ENCODE results near the gene PPIL4. TPM values are rescaled to one million over a fixed set of nuclear protein-coding genes. Genes with fewer than 3 reads are reported as not detected.

Gene PPIL4
- total RNA-seq, 1 donor, result 46.0 TPM

GRCh38 chr6:149476789-149477455, 68.9 kb downstream of the PPIL4 start:
- no peak for DNase-seq (ENCODE audit: low read depth)

GRCh38 chr6:149474108-149474935, 71.5 kb downstream of the PPIL4 start:
- DNase-seq (ENCODE audit: low read depth), result no peak
- TF ChIP-seq CTCF (IDR thresholded peaks at IDR 0.05; ENCODE audit: insufficient read depth, low read length), result no peak

More at GRCh38 chr6:149476789-149477455, 68.9 kb downstream of the PPIL4 start:
- no peak for TF ChIP-seq CTCF (IDR thresholded peaks at IDR 0.05; ENCODE audit: insufficient read depth, low read length)
- H3K4me3 ChIP-seq (ENCODE audit: low read depth, low read length), result no peak overlapping the region

GRCh38 chr6:149473080-149474052, 72.5 kb downstream of the PPIL4 start:
- TF ChIP-seq CTCF (IDR thresholded peaks at IDR 0.05; ENCODE audit: insufficient read depth, low read length), result no peak
- no peak overlapping the region for H3K4me3 ChIP-seq (ENCODE audit: low read depth, low read length)
- DNase-seq (ENCODE audit: low read depth), result no peak

More at GRCh38 chr6:149474108-149474935, 71.5 kb downstream of the PPIL4 start:
- H3K4me3 ChIP-seq (ENCODE audit: low read depth, low read length), result no peak overlapping the region

- DNase-seq (ENCODE audit: low read depth), result no peak
- TF ChIP-seq CTCF (IDR thresholded peaks at IDR 0.05; ENCODE audit: insufficient read depth, low read length), result no peak
- H3K4me3 ChIP-seq (ENCODE audit: low read depth, low read length), result no peak overlapping the region
These were observed 73.6 kb downstream of the PPIL4 start for GRCh38 chr6:149472241-149472640.

- DNase-seq (ENCODE audit: low read depth), result no peak
- H3K4me3 ChIP-seq (ENCODE audit: low read depth, low read length), result no peak overlapping the region
- no peak for TF ChIP-seq CTCF (IDR thresholded peaks at IDR 0.05; ENCODE audit: insufficient read depth, low read length)
These were observed 74.0 kb downstream of the PPIL4 start for GRCh38 chr6:149471801-149472200.

- no peak for DNase-seq (ENCODE audit: low read depth)
- TF ChIP-seq CTCF (IDR thresholded peaks at IDR 0.05; ENCODE audit: insufficient read depth, low read length), result no peak
- H3K4me3 ChIP-seq (ENCODE audit: low read depth, low read length), result no peak overlapping the region
These were observed 74.9 kb downstream of the PPIL4 start for GRCh38 chr6:149470948-149471347.

Measured in fibroblast of the aortic adventitia (primary cell).